Left cardiac atrium (tissue), 4 donors: ENCODE data around the gene NCS1. TPM values are rescaled to one million over a fixed set of nuclear protein-coding genes. Genes with fewer than 3 reads are reported as not detected.
"Not testable (repeated sequence)": the region's sequence is repeated elsewhere in the genome, so short reads cannot be mapped to it uniquely, and the experiment has no call there.

ENCODE experiments used
- ATAC-seq, 2 donors: fragments of 200-7000 bp; cut with Tn5 transposase; one replicate each; pipeline ENCODE4 v1.9.1; 2020; ENCODE audit warnings: mild to moderate bottlenecking in 2 of 2, moderate library complexity in 2 of 2
- DNase-seq: peaks from one replicate; pipeline ENCODE4 v3.0.0-alpha.2; 2020
- intact Hi-C, 2 donors: fragments of 100-400 bp; cut with DNase I; formaldehyde crosslinking; loops; one replicate each; pipeline versions ENCODE4 v1.14.1 to v1.15.1; 2022 to 2023
- total RNA-seq, 2 donors: library from RNA; stranded (reverse); fragmentation: NEBNext Ultra II Directional; extraction: Animal tissue kit (Norgen Biotek cat#: 25700); gene quantifications; one replicate each; pipeline ENCODE4 v1.2.1, GENCODE V29; 2021
- donor health status: DM: no; HTN: yes; CAD: no.
- donor health status: DM: no; HTN: yes; CAD: no; lungs with severe emphysema.
- donor health status: DM: yes; HTN: yes; CAD: no.
- donor health status: Dilated cardiomyopathy.

Gene NCS1
- total RNA-seq, 2 donors from 2014 or later, result 8.2 to 11.5 TPM

GRCh38 chr9:130244548-130245165, 72.5 kb downstream of the NCS1 start:
- DNase-seq (no peak), ATAC-seq (no peak)
- intact Hi-C loops, result no loop called here

DNA sequence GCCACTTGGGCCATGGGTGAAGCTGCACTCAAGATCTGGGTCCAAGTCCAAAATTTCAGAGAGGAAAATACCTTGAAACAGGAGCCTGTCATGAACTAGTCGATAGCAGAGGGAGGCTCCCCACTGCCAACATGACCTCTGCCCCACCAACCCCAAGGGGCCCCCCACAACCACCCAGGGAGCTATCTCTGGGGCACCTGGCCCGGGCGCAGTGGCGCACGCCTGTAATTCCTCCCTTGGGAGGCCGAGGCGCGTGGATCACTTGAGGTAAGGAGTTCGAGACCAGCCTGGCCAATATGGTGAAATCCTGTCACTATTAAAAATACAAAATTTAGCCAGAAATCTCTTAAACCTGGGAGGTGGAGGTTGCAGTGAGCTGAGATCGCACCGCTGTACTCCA, 73.3 kb downstream of the NCS1 start:
- DNase-seq, result no peak
- ATAC-seq, result no peak
- intact Hi-C loops, result no loop called here

GRCh38 chr9:130246126-130246525, 73.9 kb downstream of the NCS1 start:
- intact Hi-C loops, result no loop called here
- ATAC-seq (no peak), DNase-seq (no peak)

DNA sequence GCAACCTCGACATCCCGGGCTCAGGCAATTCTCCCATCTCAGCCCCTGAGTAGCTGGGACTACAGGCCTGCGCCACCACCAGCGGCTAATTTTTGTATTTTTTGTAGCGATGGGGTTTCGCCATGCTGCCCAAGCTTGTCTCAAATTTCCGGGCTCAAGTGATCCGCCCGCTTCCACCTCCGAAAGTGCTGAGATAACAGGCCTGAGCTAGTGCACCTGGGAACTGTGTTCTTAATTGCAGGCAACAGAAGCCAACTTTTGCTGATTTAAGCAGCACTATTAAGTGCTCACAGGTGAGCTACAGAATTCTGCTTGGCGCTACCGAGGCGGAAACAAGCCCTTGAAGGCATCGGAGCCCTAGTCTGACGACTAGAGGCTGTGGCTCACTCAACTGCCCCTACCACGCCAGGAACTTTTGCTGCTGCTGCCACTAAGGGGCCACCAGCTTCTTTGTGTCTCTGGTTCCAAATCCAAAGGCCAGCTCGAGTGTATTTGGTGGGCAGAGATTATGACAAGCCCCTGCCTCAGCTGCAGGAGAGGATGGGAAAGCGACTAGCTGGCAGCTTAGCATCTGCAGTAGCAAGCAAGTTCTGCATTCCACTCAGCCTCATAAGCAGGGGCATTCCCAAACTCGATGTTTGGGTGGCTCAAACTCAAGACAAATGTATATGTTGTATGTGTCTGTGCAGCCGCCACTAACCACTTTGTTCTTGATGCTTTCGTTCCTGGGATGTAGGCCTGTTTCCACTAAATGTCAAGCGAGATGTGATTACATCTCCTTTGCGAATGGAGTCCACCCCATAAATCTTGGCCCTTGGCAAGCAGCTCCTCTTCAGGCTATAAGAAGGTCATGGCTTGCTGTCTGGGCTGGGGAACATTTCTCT, 82.8 kb downstream of the NCS1 start:
- ATAC-seq, result no peak
- intact Hi-C loops, result no loop called here
- DNase-seq, result no peak

GRCh38 chr9:130255631-130256134, 83.5 kb downstream of the NCS1 start:
- intact Hi-C loops, result no loop called here
- no peak for ATAC-seq

DNA sequence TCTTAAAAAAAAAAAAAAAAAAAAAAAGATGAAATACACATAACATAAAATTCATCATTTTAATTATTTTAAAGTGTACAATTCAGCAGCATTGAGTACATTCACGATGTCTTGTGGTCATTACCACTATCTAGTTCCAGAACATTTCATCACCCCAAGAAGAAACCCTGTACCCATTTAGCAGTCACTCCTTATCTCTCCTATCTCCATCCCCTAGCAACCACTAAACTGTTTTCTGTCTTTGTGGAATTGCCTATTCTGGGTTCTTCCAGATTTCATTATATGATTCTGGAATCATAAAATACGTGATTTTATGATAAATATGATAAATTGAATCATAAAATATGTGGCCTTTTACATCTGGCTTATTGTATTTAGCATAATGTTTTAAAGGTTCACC, 84.4 kb downstream of the NCS1 start:
- ATAC-seq (no peak), DNase-seq (no peak)
- intact Hi-C loops, result no loop called here

More at GRCh38 chr9:130255631-130256134, 83.5 kb downstream of the NCS1 start:
- no peak for DNase-seq

- DNase-seq, ATAC-seq, intact Hi-C loops: not testable (repeated sequence)
Measured at GRCh38 chr9:130258137-130258536, 85.9 kb downstream of the NCS1 start.

- no peak for DNase-seq
- ATAC-seq, result no peak
- intact Hi-C loops, result no loop called here
Measured at GRCh38 chr9:130259044-130259443, 86.8 kb downstream of the NCS1 start.

DNA sequence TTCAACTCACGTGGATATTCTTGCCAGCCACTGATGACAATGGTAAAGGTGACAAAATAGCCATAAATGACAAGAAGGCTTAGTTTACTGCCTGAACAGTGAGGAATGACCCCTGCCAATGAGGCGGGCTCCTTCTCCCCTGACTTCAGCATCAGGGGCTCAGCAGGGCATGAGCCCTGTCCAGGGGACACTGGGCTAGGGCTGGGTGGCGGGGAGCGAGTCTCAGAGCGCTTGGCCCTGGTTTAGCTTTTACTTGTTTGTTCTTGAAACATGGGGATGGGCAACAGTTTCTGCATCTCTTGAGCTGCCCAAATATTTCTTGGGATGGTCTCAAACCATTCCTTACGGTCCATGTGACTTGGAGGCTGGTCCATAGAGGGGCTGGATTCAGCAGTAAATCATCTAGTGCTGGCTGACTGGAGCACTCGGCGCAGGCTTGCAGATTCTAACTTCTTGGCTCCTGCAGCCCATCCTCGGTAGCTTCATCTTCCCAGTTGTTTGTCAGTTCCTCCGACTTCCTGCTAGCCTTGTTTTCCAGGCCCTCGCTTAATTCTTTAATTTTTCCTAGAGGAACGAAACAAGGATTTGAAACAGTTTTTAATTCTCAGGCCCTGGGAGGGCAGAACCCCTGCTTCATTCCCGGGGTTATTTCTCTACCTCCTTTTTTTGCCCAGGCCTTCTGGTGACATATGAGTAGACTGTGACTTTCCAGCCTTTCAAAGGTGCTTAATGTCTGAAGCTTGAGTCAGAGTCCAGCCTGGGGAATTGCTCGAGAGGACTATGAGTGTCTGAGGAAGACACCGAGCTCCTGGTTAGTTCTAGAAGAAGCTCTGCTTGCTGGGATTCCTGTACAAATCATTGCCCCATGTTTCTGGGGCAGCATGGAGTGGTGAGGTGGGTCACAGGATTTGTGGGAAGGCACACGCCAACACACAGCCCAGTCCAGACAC, 88.9 kb downstream of the NCS1 start:
- ATAC-seq, result no peak
- intact Hi-C loops, result no loop called here
- DNase-seq, result no peak

- DNase-seq, result no peak
- ATAC-seq, result no peak
- intact Hi-C loops, result no loop called here
Measured at GRCh38 chr9:130262061-130262745, 90.0 kb downstream of the NCS1 start.

DNA sequence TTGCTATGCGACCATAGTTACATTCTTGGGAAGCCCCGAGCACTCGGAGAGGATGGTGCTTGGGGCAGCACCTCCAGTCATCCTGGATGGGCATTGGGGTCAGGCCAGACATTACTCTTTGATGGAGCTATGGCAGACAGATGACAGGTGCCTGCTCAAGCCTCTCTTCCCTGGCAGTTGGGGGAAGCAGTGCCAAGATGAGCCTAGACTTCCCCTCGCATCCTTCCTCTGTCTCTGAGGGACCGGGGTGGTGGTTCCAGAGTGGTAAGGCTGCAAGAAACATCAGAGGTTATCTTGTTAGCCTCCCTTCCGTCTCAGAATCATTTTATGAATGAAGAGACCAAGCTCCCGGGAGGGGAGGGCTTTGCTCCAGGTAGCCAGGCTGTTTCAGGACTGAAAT, 90.6 kb downstream of the NCS1 start:
- ATAC-seq, result no peak
- intact Hi-C loops, result no loop called here
- no peak for DNase-seq

GRCh38 chr9:130263601-130264413, 91.6 kb downstream of the NCS1 start:
- intact Hi-C loops, result no loop called here
- ATAC-seq, result peak in 1 of 2 donors; percentile 40
- no peak for DNase-seq

DNA sequence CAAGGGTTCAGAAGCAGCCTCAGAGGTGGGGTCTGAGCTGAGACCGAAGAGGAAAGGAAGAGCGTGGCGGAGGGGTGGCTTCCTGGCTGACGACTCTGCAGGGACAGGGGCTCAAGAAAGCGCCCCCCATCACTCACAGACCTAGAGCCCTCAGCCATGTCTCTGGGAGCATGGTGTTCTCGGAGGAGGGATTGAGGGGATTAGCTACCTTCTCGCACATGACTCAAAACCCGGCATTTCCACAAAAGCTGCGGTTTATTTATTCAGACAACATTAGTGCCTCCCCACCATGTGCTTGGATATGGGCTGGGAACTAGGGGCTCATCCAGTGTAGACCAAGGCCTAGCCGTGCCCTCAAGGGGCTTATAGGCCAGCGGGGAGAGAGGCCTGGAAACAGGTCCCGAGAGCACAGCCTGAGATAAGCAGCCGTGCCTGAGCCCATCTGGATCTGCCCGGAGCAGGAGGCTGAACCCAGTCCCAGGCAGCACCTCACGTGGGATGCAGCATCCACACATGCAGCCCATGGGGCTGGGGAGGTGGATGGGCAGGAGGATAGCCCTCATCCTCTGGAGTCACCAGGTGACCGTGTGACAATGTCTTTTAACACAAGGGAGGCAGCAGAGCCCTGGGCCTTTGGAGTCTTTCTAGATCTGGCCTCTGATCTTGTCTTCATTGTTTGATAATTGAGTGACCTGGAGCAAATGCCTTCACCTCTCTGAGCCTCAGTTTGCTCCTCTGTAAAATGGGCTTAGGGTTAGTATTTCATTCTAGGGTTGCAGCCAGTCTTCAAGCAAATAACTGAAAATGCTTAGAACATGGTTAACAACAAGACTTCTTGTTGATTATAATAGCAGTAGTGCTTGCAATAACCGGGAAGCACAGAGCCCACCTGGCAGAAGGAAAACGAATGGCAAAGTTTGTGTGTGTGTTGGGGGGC, 92.5 kb downstream of the NCS1 start:
- intact Hi-C loops, result loop anchor here (5.0 kb wide), 1 partner anchor 78 kb away; no protein-coding TSS in a partner anchor

GRCh38 chr9:130265431-130266235, 93.4 kb downstream of the NCS1 start, which contains the start of gene HMCN2:
TSS of gene HMCN2 (plus strand) at chr9:130265760. CDS start at chr9:130265879, 119 bp downstream.
- DNase-seq, result peak; percentile 47
- intact Hi-C loops, result loop anchor here (5.0 kb wide), 1 partner anchor 77 kb away; no protein-coding TSS in a partner anchor
- ATAC-seq, result peak; percentile 58 to 61

More for the DNA sequence above, 92.5 kb downstream of the NCS1 start:
- DNase-seq, result no peak
- no peak for ATAC-seq

DNA sequence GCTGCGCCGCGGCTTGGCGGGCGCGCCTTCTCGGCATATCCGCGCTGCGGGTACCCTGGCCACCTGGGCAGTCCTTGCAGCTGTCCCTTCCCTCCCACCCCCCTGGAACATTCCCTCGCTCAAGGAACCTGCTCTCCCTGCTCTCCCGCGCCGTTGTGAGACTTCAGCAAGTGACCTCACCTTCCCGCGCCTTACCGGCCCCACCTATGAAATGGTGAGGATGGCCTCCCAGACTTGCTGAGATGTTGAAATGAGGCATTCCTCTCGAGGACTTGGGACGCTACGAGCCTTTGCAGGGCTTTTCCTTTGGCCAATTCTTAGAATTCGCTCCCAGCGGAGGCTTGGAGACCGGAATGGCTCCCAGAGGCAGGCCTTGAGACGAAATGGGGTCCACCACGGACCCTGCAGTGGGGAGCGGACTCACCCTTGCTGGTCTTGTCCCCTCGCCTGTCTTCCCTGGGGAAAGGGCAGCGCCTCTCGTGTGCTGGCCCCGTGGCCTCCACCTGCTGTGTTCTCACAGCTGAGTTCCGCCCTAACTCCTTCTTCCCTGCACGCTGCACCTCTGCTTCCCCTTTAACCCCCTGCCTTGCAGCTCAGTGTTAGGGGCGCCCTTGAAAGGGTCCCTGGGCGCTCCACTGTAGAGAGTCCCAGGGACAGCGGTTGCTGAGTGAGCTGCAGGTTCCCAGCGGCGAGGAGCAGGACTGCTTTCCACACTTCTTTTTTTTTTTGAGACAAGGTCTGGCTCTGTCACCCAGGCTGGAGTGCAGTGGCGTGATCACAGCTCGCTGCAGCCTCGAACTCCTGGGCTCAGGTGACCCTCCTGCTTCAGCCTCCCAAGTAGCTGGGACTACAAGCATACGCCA, 94.3 kb downstream of the NCS1 start:
- ATAC-seq, result no peak
- no peak for DNase-seq
- intact Hi-C loops, result loop anchor here (5.0 kb wide), 1 partner anchor 76 kb away; no protein-coding TSS in a partner anchor
